OCI-LY1 (cell line): ENCODE measurements around the gene IKBIP.

Experiments
- H2AFZ ChIP-seq: fragments of 200-600 bp; sonication (generic), shearing (Covaris generic); 2 replicates; pipeline ENCODE4 v1.6.0; 2014; ENCODE audit warnings: antibody characterized with exemption, mild to moderate bottlenecking, low read length
- H3F3A ChIP-seq: fragments of 200-600 bp; sonication (generic), shearing (Covaris generic); 2 replicates; pipeline ENCODE4 v1.6.0; 2014; ENCODE audit warnings: mild to moderate bottlenecking, antibody characterized with exemption, low read length, moderate library complexity; ENCODE audit not compliant: insufficient read depth
- H3K27ac ChIP-seq: fragments of 200-600 bp; sonication (generic); 2 replicates; pipeline ENCODE4 v1.5.1; 2014; ENCODE audit warnings: low read length, mixed run types, mild to moderate bottlenecking, low read depth; ENCODE audit not compliant: poor library complexity, severe bottlenecking
- H3K27me3 ChIP-seq: fragments of 200-600 bp; sonication (generic); 2 replicates; pipeline ENCODE4 v1.6.0; 2014; ENCODE audit warnings: antibody characterized with exemption, mild to moderate bottlenecking, low read length, moderate library complexity; ENCODE audit not compliant: insufficient read depth
- H3K36me3 ChIP-seq: fragments of 200-600 bp; sonication (generic); 2 replicates; pipeline ENCODE4 v1.6.1; 2014; ENCODE audit warnings: mild to moderate bottlenecking, antibody characterized with exemption, low read length, moderate library complexity, mixed read lengths; ENCODE audit not compliant: insufficient read depth
- H3K4me1 ChIP-seq: fragments of 200-600 bp; sonication (generic); 2 replicates; pipeline ENCODE4 v1.5.1; 2014; ENCODE audit warnings: mild to moderate bottlenecking, low read length, moderate library complexity; ENCODE audit not compliant: insufficient read depth, severe bottlenecking
- H3K4me2 ChIP-seq: fragments of 200-600 bp; sonication (generic), shearing (Covaris generic); 2 replicates; pipeline ENCODE4 v1.6.1; 2014; ENCODE audit warnings: low read length
- H3K4me3 ChIP-seq: fragments of 200-600 bp; sonication (generic); 2 replicates; pipeline ENCODE4 v1.5.1; 2014; ENCODE audit warnings: low read length, low read depth, mild to moderate bottlenecking, mixed read lengths; ENCODE audit not compliant: poor library complexity, severe bottlenecking
- H3K79me2 ChIP-seq: fragments of 200-600 bp; shearing (Covaris generic); 2 replicates; pipeline ENCODE4 v1.6.1; 2016; ENCODE audit warnings: mixed run types, low read length, mixed read lengths; ENCODE audit not compliant: insufficient read depth
- H3K9ac ChIP-seq: fragments of 200-600 bp; sonication (generic), shearing (Covaris generic); 2 replicates; pipeline ENCODE4 v1.6.1; 2014; ENCODE audit warnings: mild to moderate bottlenecking, low read length, mixed read lengths
- H3K9me2 ChIP-seq: fragments of 200-600 bp; sonication (generic), shearing (Covaris generic); 2 replicates; pipeline ENCODE4 v1.6.1; 2014; ENCODE audit warnings: low read depth, mild to moderate bottlenecking, low read length, mixed read lengths
- H3K9me3 ChIP-seq: fragments of 200-600 bp; shearing (Covaris generic); 2 replicates; pipeline ENCODE4 v1.6.1; 2014; ENCODE audit warnings: low read length, mixed read lengths
- H4K20me1 ChIP-seq: fragments of 200-600 bp; sonication (generic), shearing (Covaris generic); 2 replicates; pipeline ENCODE4 v1.6.0; 2016; ENCODE audit warnings: mild to moderate bottlenecking, low read length; ENCODE audit not compliant: insufficient read depth
- CTCF ChIP-seq: fragments of 200-600 bp; sonication (generic), shearing (Covaris generic); IDR thresholded peaks from 2 replicates; pipeline ENCODE4 v1.5.1; 2017; ENCODE audit warnings: mild to moderate bottlenecking, antibody characterized with exemption, low read length, moderate library complexity, mixed read lengths
- EZH2 ChIP-seq: fragments of 200-600 bp; sonication (generic), shearing (Covaris generic); IDR thresholded peaks from 2 replicates; pipeline ENCODE4 v1.8.0; 2017; ENCODE audit warnings: borderline replicate concordance, mixed run types, mild to moderate bottlenecking, antibody characterized with exemption, low read length, moderate library complexity, mixed read lengths

IKBIP gene

GRCh38 chr12:98644712-98645571 lies at the start of gene IKBIP, which contains the start of gene APAF1:
Gene IKBIP, minus strand, starts transcription at chr12:98644788. Its CDS starts 87 bp downstream, at chr12:98644701.
Gene APAF1, plus strand, starts transcription at chr12:98645290. Its CDS starts 3,070 bp downstream, at chr12:98648360.
- TF ChIP-seq EZH2 = no peak
- TF ChIP-seq CTCF = no peak

GRCh38 chr12:98691351-98691750 lies 46.8 kb upstream of the IKBIP start:
- Histone ChIP-seq H3K79me2 (no peaks in the 10 kb centered on the region), H4K20me1 (no peaks in the 10 kb centered on the region), H3K4me2 (no peak overlapping the region), H3F3A (no peaks in the 10 kb centered on the region), H3K9me2 (no peaks in the 10 kb centered on the region), H3K36me3 (peaks cover 37% of the 10 kb centered on the region; the same call in 1 of the 2 replicates), H3K9me3 (no peaks in the 10 kb centered on the region), H3K9ac (no peak overlapping the region), H3K4me3 (no peak overlapping the region), H3K4me1 (no peaks in the 10 kb centered on the region), H3K27me3 (no peaks in the 10 kb centered on the region), H3K27ac (no peak overlapping the region), H2AFZ (no peak overlapping the region)
- TF ChIP-seq CTCF = no peak
- no peak for TF ChIP-seq EZH2

More at GRCh38 chr12:98644712-98645571, at the start of gene IKBIP, which contains the start of gene APAF1:
- peaks cover 16% of the 10 kb centered on the region for H3K36me3 ChIP-seq
- H3K79me2 ChIP-seq = peaks cover 21% of the 10 kb centered on the region
- H3K9me2 ChIP-seq = no peaks in the 10 kb centered on the region
- H3K9me3 ChIP-seq = no peaks in the 10 kb centered on the region
- peak within 1 kb of the TSS; percentile 89 for H3K4me3 ChIP-seq
- no peaks in the 10 kb centered on the region for H3K27me3 ChIP-seq
- H3K9ac ChIP-seq = peak within 1 kb of the TSS; percentile 83
- H3K4me2 ChIP-seq = peak within 1 kb of the TSS; percentile 79
- peak within 1 kb of the TSS; percentile 84 for H3K27ac ChIP-seq
- peaks cover 32% of the 10 kb centered on the region for H3K4me1 ChIP-seq
- no peak within 1 kb of the TSS for H2AFZ ChIP-seq
- no peaks in the 10 kb centered on the region for H3F3A ChIP-seq
- no peaks in the 10 kb centered on the region for H4K20me1 ChIP-seq

GRCh38 chr12:98686603-98687002 lies 42.0 kb upstream of the IKBIP start:
- no peak overlapping the region for H3K4me2 ChIP-seq
- no peak overlapping the region for H3K9ac ChIP-seq
- H3K9me3 ChIP-seq = no peaks in the 10 kb centered on the region
- H3K36me3 ChIP-seq = peaks cover 72% of the 10 kb centered on the region
- H4K20me1 ChIP-seq = no peaks in the 10 kb centered on the region
- H3F3A ChIP-seq = no peaks in the 10 kb centered on the region
- no peak overlapping the region for H3K4me3 ChIP-seq
- H3K79me2 ChIP-seq = no peaks in the 10 kb centered on the region
- H3K9me2 ChIP-seq = no peaks in the 10 kb centered on the region
- H2AFZ ChIP-seq = no peak overlapping the region
- H3K4me1 ChIP-seq = no peaks in the 10 kb centered on the region
- no peak overlapping the region for H3K27ac ChIP-seq
- TF ChIP-seq EZH2 (no peak), CTCF (no peak)
- H3K27me3 ChIP-seq = no peaks in the 10 kb centered on the region
